ENCODE results near the gene TMEM63B.
"Not testable (repeated sequence)": the region's sequence is repeated elsewhere in the genome, so short reads cannot be mapped to it uniquely, and the experiment has no call there.

GRCh38 chr6:44091356-44091755 is 36.0 kb upstream of the TMEM63B start:
- TF ChIP-seq CTCF, POLR2AphosphoS5, POLR2A (IDR thresholded peaks at IDR 0.05): not testable (repeated sequence)
